Measurements from ENCODE around the gene IQCN. TPM values are rescaled to one million over a fixed set of nuclear protein-coding genes. Genes with fewer than 3 reads are reported as not detected.

Gene IQCN
- total and polyA plus RNA-seq, 10 donors: 1.4 to 17.1 (median 8.5) TPM

DNA sequence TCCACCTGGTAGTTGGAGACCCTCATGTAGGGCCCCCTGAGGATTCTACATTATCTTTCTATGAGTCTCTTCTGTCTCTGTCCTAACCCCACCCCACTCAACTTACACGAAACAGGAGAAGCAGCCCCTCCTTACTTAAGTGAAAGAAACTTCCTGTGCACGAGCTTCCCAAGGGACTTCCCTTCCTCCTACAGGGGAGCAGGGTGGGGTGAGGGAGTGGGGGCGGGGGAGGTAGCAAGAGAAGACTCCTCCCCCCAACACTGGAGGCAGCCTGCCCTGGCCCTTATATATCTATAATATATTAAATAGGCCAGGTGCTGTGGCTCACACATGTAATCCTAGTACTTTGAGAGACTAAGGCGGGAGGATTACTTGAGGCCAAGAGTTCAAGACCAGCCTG is 42.5 kb downstream of the IQCN start:
- TF ChIP-seq, protein P1, sequence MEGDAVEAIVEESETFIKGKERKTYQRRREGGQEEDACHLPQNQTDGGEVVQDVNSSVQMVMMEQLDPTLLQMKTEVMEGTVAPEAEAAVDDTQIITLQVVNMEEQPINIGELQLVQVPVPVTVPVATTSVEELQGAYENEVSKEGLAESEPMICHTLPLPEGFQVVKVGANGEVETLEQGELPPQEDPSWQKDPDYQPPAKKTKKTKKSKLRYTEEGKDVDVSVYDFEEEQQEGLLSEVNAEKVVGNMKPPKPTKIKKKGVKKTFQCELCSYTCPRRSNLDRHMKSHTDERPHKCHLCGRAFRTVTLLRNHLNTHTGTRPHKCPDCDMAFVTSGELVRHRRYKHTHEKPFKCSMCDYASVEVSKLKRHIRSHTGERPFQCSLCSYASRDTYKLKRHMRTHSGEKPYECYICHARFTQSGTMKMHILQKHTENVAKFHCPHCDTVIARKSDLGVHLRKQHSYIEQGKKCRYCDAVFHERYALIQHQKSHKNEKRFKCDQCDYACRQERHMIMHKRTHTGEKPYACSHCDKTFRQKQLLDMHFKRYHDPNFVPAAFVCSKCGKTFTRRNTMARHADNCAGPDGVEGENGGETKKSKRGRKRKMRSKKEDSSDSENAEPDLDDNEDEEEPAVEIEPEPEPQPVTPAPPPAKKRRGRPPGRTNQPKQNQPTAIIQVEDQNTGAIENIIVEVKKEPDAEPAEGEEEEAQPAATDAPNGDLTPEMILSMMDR (IDR thresholded peaks at IDR 0.05 in 8 of 11, conservative IDR thresholded peaks at IDR 0.05 in 3 of 11): no peak
- no peak for TF ChIP-seq POLR2A (IDR thresholded peaks at IDR 0.05)
- TF ChIP-seq POLR2AphosphoS5 (IDR thresholded peaks at IDR 0.05): no peak
- H3K4me3 ChIP-seq: no peak overlapping the region
- DNase-seq: no peak
- no peaks in the 10 kb centered on the region for H3K36me3 ChIP-seq
- H3K4me1 ChIP-seq: peaks cover 0 to 24% (median 10%) of the 10 kb centered on the region in 6 donors
- no peak overlapping the region for H3K27ac ChIP-seq
- peaks cover 4 to 98% (median 54%) of the 10 kb centered on the region in 7 donors for H3K27me3 ChIP-seq (replicated peaks in 1 of 7)
- H3K9me3 ChIP-seq: peaks cover 0 to 12% (median 3%) of the 10 kb centered on the region in 8 donors
- intact Hi-C loops (cut with DNase I; ENCODE audit: low total_unique reads): no loop called here
- 12 to 31% (median 22%) methylated on average over 4 of the region's 4 CpGs for WGBS, 5 donors

DNA sequence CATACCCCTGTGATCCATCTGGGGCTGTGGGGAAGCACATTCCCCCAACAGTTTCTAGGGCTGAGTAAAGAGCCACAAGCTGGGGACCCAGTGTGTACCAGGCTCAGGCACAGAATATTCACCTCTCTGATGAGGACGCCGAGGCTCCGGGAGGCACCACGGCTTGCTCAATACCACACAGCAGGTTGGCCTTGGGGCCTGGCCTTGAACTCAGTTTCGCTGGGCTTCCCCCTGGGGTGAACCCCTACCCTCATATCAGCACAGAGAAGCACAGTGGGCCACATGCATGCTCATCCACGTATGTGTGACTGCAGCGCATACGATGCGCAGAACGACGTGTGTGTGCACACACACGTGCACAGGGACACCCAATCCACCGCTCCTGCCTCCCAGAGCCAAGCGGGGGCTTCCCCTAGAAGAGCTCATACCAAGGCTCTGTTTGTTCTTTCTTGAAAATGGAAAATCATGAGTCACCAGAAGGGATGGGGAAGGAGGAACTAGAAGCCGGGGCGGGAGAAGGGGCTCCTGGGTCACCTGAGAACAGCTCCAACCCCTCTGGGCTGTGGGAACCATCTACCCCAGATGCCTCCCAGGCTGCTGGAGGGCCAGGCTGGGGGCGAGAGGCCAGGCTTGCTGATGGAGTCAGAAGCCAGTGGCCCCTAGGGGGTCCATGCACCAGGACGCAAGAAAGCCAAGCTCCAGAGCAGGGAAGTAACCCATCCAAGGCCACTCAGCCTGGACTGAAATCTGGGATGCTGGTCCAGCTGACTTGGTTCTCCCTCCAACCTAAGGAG is 43.1 kb downstream of the IQCN start:
- no peaks in the 10 kb centered on the region for H3K36me3 ChIP-seq
- peaks cover 2 to 31% (median 14%) of the 10 kb centered on the region in 6 donors for H3K4me1 ChIP-seq
- DNase-seq: no peak
- TF ChIP-seq POLR2A (IDR thresholded peaks at IDR 0.05): no peak
- TF ChIP-seq, protein P1 (IDR thresholded peaks at IDR 0.05 in 8 of 11, conservative IDR thresholded peaks at IDR 0.05 in 3 of 11): no peak
- no peak for TF ChIP-seq POLR2AphosphoS5 (IDR thresholded peaks at IDR 0.05)
- no peak overlapping the region for H3K27ac ChIP-seq
- peaks cover 4 to 98% (median 61%) of the 10 kb centered on the region in 7 donors for H3K27me3 ChIP-seq (replicated peaks in 1 of 7)
- no peak overlapping the region for H3K4me3 ChIP-seq
- WGBS, 5 donors: 38 to 49% (median 44%) methylated on average over 12 to 18 of the region's 18 CpGs
- intact Hi-C loops (cut with DNase I; ENCODE audit: low total_unique reads): no loop called here
- peaks cover 0 to 12% (median 3%) of the 10 kb centered on the region in 8 donors for H3K9me3 ChIP-seq

DNA sequence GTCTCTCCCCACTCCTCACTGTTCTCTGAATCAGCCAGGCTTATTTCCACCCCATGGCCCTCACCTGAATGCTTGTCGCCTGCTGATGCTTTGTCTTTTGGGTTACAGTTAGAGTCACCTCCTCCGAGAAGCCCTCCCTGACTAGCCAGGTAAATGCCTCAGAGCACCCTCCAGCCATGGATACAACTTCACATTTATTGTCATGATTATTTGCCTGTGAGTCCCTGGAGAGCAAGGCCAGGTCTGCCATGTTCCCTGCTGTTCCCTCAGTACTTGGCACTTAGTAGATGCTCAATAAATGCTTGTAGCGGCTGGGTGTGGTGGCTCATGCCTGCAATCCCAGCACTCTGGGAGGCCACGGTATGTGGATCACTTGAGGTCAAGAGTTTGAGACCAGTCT is 44.3 kb downstream of the IQCN start:
- 80 to 88% (median 82%) methylated on average over 4 of the region's 4 CpGs for WGBS, 5 donors
- Histone ChIP-seq H3K4me1 (peaks cover 15 to 43% (median 26%) of the 10 kb centered on the region in 6 donors), H3K9me3 (peaks cover 0 to 12% (median 3%) of the 10 kb centered on the region in 8 donors), H3K4me3 (no peak overlapping the region), H3K27ac (no peak overlapping the region), H3K36me3 (no peaks in the 10 kb centered on the region), H3K27me3 (replicated peaks in 1 of 7) (peaks cover 7 to 100% (median 72%) of the 10 kb centered on the region in 7 donors)
- no peak for DNase-seq
- intact Hi-C loops (cut with DNase I; ENCODE audit: low total_unique reads): no loop called here
- TF ChIP-seq POLR2AphosphoS5 (IDR thresholded peaks at IDR 0.05): no peak
- TF ChIP-seq, protein P1 (IDR thresholded peaks at IDR 0.05 in 8 of 11, conservative IDR thresholded peaks at IDR 0.05 in 3 of 11): no peak
- no peak for TF ChIP-seq POLR2A (IDR thresholded peaks at IDR 0.05)

DNA sequence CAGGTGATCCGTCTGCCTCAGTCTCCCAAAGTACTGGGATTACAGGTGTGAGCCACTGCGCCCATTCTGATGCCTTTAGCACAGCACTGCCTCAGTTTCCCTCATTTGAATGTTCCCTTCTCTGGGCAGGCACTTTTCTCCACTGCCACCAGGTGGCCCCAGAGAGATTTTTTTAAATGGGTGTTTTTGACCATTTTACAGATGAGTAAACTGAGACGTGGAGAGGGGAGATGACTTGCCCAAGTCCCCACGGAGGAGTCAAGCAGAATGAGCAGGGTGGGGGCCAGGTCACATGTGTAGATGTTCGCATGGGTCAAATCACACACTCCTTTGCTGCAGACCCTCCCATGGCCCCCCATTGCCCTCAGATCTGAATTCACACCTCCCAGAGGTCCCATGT is 44.8 kb downstream of the IQCN start:
- peaks cover 0 to 12% (median 3%) of the 10 kb centered on the region in 8 donors for H3K9me3 ChIP-seq
- DNase-seq: no peak

More for the DNA sequence above, 44.8 kb downstream of the IQCN start:
- WGBS, 5 donors: 51 to 72% (median 62%) methylated on average over 5 of the region's 5 CpGs
- TF ChIP-seq, protein P1 (IDR thresholded peaks at IDR 0.05 in 8 of 11, conservative IDR thresholded peaks at IDR 0.05 in 3 of 11): peak in 6 of 11 experiments; percentile 32 to 48 (median 38)
- TF ChIP-seq POLR2AphosphoS5 (IDR thresholded peaks at IDR 0.05) (no peak), POLR2A (IDR thresholded peaks at IDR 0.05) (no peak)
- Histone ChIP-seq H3K4me1 (peaks cover 18 to 47% (median 30%) of the 10 kb centered on the region in 6 donors), H3K4me3 (no peak overlapping the region), H3K27ac (no peak overlapping the region), H3K36me3 (no peaks in the 10 kb centered on the region), H3K27me3 (replicated peaks in 1 of 7) (peaks cover 7 to 100% (median 73%) of the 10 kb centered on the region in 7 donors)
- intact Hi-C loops (cut with DNase I; ENCODE audit: low total_unique reads): no loop called here

Data from spleen (tissue), 11 donors.